C4-2B (cell line): ENCODE measurements around the gene POLQ.

Source experiments
- H3K27ac ChIP-seq: fragments of 450-650 bp; 2 replicates; pipeline ENCODE4 v1.5.1; 2017
- CTCF ChIP-seq: fragments of 450-650 bp; conservative IDR thresholded peaks from 2 replicates; pipeline ENCODE4 v1.5.1; 2017; ENCODE audit warnings: mild to moderate bottlenecking
- ZFX ChIP-seq: fragments of 450-650 bp; IDR thresholded peaks from 2 replicates; pipeline ENCODE4 v1.6.1; 2017

POLQ gene

GRCh38 chr3:121542924-121543323 is 2.9 kb downstream of the POLQ start:
- no peak overlapping the region for H3K27ac ChIP-seq
- TF ChIP-seq ZFX = no peak

- no peak overlapping the region for H3K27ac ChIP-seq
- no peak for TF ChIP-seq ZFX
- no peak for TF ChIP-seq CTCF
Observed at GRCh38 chr3:121531269-121531668, 14.5 kb downstream of the POLQ start.

- TF ChIP-seq ZFX (no peak), CTCF (peak; percentile 70)
- no peak overlapping the region for H3K27ac ChIP-seq
Observed at GRCh38 chr3:121529308-121529707, 16.5 kb downstream of the POLQ start.

- H3K27ac ChIP-seq = no peak overlapping the region
- TF ChIP-seq ZFX = no peak
- TF ChIP-seq CTCF = no peak
Observed at GRCh38 chr3:121520510-121520909, 25.3 kb downstream of the POLQ start.

- no peak for TF ChIP-seq ZFX
- no peak for TF ChIP-seq CTCF
- no peak overlapping the region for H3K27ac ChIP-seq
Observed at GRCh38 chr3:121517953-121518655, 27.7 kb downstream of the POLQ start.

GRCh38 chr3:121515862-121516261 is 29.9 kb downstream of the POLQ start:
- H3K27ac ChIP-seq = no peak overlapping the region
- no peak for TF ChIP-seq CTCF
- TF ChIP-seq ZFX = no peak

- TF ChIP-seq CTCF (no peak), ZFX (no peak)
- H3K27ac ChIP-seq = no peak overlapping the region; the same call in 1 of the 2 replicates
Observed at GRCh38 chr3:121515313-121515712, 30.5 kb downstream of the POLQ start.

GRCh38 chr3:121514496-121514895 is 31.3 kb downstream of the POLQ start:
- no peak for TF ChIP-seq ZFX
- no peak for TF ChIP-seq CTCF
- H3K27ac ChIP-seq = no peak overlapping the region
